GM19239 (cell line): ENCODE measurements around the gene COL9A2.
A peak's percentile ranks its signal among the peaks of the same experiment; 100 is the strongest.

Experiments
- DNase-seq: peaks from one replicate; pipeline ENCODE4 v3.0.0; 2011; ENCODE audit warnings: low spot score; ENCODE audit not compliant: insufficient read length
- FAIRE-seq: peaks from 2 replicates; lab custom pipeline; 2011; peaks lifted over from hg19 to GRCh38; lab: Jason Lieb, UNC

Gene COL9A2

GRCh38 chr1:40318970-40319621 lies 2.0 kb upstream of the COL9A2 start:
- DNase-seq (no peak), FAIRE-seq (no peak)

- FAIRE-seq (no peak), DNase-seq (no peak)
Measured at GRCh38 chr1:40318476-40318875, 1.4 kb upstream of the COL9A2 start.

- DNase-seq (no peak), FAIRE-seq (no peak)
Measured at GRCh38 chr1:40317394-40318074, 448 bp upstream of the COL9A2 start.

GRCh38 chr1:40315795-40316594 lies 1.1 kb downstream of the COL9A2 start:
- FAIRE-seq (peak; percentile 75), DNase-seq (no peak)

- DNase-seq (peak; percentile 69), FAIRE-seq (peak; percentile 87)
Measured at GRCh38 chr1:40315239-40315794, 1.8 kb downstream of the COL9A2 start.

- DNase-seq (no peak), FAIRE-seq (no peak)
Measured at GRCh38 chr1:40314721-40315238, 2.3 kb downstream of the COL9A2 start.

GRCh38 chr1:40313958-40314720 lies 2.9 kb downstream of the COL9A2 start:
- DNase-seq: no peak
- FAIRE-seq: no peak

- DNase-seq (no peak), FAIRE-seq (peak; percentile 64)
Measured at GRCh38 chr1:40313329-40313957, 3.6 kb downstream of the COL9A2 start.

GRCh38 chr1:40312238-40313205 lies 4.6 kb downstream of the COL9A2 start:
- DNase-seq (peak; percentile 81), FAIRE-seq (peak; percentile 95)

- no peak for FAIRE-seq
- no peak for DNase-seq
Measured at GRCh38 chr1:40311692-40312091, 5.4 kb downstream of the COL9A2 start.

GRCh38 chr1:40310983-40311642 lies 6.0 kb downstream of the COL9A2 start:
- no peak for FAIRE-seq
- DNase-seq: no peak

GRCh38 chr1:40310129-40310461 lies 7.0 kb downstream of the COL9A2 start:
- no peak for FAIRE-seq
- no peak for DNase-seq

GRCh38 chr1:40309374-40310128 lies 7.5 kb downstream of the COL9A2 start:
- DNase-seq (no peak), FAIRE-seq (no peak)

GRCh38 chr1:40308036-40308727 lies 8.9 kb downstream of the COL9A2 start:
- FAIRE-seq: no peak
- DNase-seq: no peak

- FAIRE-seq: no peak
- DNase-seq: no peak
Measured at GRCh38 chr1:40307186-40307585, 9.9 kb downstream of the COL9A2 start.

- DNase-seq: no peak
- FAIRE-seq: no peak
Measured at GRCh38 chr1:40306296-40306695, 10.8 kb downstream of the COL9A2 start.

GRCh38 chr1:40305871-40306270 lies 11.2 kb downstream of the COL9A2 start:
- no peak for FAIRE-seq
- DNase-seq: no peak
